Stimulated activated CD4-positive, alpha-beta T cell treated with anti-CD3 and anti-CD28 coated beads, TNF-alpha, amount 100 ng/mL, for 4 hours (primary cell): ENCODE measurements around the gene MAMSTR.

ENCODE experiments used
- DNase-seq, 3 experiments: peaks; one replicate each; pipeline ENCODE4 v3.0.0-alpha.2; 2020; ENCODE audit warnings: low read depth in 3 of 3

The MAMSTR gene

DNA sequence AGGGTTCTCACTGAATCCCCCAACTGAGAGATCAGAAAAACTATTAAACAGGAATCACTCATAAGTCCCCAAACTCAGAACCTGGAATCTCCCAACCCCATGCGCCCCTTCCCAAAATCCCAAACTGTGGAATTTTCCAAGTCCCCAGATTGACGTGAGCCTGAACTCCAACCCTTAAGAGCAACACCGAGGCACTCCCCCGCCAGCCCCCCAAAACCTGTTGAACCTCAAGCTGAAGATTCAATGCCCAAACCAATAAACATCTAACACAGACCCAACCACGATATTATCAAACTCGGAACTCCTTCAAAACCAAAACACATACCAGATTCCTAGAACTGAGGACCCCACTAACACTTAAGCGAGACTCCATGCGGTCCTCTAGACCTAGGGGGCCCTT lies 26.6 kb upstream of the MAMSTR start:
- DNase-seq: no peak

DNA sequence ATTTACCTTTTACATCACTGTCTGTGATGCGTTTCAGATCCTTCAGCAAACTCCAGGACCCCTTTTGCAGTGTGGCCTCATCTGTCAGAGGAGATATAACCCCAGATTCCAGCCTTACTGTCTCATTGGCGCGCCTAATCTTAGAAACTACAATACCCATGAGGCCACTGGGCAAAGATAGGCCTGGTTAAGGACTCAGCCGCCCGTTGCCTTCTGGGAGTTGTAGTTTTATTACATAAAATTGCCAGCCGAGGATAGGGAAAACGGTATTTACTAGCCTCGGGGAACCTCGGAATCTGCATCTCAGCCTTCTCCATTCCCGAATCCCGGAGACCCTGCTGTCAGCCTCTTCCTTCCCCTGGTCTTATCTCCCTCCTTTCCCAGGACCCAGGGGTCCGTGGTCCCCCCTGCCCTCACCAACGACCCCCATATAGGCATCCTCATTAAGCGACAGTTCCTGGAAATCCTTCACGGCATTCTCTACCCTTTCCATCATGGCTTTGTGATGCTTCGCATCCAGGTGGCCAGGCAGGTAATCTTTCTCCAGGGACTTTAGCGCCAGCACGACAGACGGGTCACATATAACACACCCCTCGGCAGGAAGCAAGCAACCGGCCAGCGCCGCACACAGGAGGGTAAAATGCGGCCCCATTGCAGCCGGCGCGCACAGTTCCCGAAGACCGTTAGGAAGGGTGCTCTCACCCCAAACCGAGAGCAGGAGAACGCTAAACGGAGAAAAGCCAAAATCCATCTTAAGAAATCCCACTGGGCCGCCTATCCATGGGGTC lies 25.9 kb upstream of the MAMSTR start:
- DNase-seq: no peak

DNA sequence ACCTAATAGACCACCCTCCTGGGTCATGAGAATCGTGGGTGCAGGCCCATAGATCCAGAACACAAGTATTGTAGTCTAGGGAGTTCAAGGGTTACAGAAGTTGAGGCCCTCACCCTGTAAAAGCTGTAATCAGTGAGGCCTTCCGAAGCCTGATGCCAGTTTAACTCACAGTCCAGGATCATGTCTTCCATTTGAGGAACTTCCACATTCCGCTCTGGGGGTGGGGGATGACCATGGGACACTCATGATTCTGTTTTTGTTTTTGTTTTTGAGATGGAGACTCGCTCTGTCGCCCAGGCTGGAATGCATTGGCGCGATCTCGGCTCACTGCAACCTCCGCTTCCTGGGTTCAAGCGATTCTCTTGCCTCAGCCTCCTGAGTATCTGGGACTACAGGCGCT lies 22.6 kb upstream of the MAMSTR start:
- no peak for DNase-seq

DNA sequence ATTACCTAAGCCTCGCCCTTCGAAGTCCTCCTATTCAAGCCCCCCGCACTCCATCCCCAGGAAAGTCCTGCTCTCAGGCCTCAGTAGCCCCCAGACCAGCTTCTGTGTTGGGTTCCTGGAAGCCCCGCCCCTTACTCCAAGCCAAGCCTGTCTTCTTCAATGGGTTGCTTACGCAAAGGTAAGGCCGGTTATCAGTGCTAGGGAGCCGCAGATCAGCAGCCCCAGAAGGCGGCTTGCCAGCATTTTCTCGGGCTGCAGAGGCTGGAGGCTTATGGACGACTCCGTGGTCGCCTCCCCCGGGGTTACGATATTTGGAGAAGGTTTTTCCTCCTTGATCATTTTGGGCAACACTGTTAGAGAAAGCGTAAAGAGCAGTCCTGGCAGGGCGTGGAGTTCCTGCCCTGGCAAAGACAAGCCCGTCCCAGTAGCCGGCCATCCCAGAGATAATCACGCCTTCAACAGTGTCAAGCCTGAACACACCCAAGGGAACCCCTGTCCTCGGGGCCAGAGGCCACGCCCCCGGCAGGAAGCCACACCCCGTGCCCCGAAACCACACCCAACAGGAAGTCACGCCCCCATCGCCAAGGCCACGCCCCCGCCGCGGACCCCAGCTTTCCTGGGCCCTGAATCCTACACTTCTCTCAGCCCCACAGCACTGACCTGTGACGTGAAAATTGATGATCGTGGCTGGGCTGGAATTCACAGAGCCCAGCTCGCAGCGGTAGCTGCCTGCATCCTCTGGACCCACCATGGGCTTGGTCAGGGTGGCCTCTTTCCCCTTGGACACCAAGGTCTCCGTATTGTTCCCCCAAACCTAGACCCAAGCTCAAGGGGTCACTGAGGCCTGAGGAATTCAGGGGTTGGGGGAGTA lies 21.8 kb upstream of the MAMSTR start:
- DNase-seq: no peak

DNA sequence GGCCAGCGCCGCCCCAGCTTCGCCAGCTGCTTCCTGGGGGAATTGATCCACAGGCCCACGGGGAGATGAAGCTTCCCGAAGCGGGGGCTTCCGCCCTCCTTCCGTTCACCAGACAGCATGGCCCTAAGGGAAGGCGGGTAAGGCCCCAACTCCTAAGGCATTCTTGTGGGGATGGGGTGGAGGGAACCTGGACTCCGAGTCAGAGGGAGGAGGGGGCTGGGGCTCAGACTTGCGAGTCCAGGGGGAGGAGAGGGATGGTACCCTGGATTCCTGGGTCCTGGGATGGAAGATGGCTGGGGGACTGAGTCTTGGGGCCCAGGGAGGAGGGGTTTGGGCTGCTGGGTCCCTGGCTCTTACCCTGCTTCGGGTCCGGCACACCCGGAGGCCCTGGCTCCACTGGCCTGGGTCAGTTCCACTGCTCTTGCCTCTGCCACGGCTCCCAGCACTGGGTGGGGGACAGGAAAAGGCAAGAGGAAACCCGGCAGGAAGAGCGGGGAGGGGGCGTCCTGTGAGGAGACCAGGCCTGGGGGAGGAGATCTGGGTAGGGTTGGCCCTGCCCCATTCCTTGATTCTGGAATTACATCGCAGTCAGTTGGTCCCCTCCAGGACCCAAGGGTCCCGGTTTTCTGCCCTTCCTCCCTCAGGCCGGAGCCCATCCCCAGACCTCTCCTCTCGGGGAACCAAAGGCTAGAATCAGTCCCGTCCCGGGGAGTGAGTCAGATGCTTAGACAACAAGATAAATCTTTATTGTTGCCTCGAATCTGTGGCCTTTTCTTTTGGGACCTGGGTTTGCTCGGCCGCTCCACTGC lies 20.8 kb upstream of the MAMSTR start, which contains the start of gene RASIP1:
Gene RASIP1, minus strand, starts transcription at position 447 of the 809 bp plus-strand sequence. Its CDS starts 328 bp downstream, at position 119.
- no peak for DNase-seq

DNA sequence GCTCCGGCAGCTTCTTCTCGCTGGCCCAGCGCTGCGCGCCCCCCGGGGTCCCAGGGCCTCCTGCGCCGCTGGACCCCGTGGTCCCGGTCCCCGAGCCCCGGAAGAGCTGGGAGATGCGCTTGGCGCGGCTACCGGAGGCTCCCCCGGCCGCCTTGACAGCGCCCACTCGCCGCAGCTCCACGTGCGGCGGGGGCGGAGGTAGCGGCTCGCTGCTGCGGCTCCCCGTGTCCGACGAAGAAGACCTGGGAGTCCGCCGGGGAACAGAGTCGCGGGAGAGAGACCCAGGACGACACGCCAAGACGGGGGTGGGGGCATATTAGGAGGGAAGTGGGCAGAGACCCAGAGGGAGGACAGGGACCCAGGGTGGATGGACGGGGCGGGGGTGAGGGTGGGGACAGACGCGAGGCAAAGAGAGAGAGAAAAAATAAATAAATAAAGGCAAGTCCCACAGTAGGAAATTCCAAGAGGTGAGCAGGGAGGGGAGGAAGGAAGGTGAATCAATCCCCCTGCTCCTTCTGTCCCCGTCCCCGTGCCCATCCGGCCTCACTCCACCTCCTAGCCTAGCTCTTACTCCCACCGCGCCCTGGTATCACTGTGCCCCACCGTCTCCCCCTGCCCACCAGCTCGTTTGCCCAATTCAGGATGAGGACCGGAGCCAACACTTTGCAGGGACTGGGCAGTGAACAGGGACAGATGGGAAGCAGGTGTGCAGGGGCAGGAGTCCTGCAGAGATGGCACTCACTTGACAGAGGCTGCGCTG lies 20.1 kb upstream of the MAMSTR start:
- no peak for DNase-seq

DNA sequence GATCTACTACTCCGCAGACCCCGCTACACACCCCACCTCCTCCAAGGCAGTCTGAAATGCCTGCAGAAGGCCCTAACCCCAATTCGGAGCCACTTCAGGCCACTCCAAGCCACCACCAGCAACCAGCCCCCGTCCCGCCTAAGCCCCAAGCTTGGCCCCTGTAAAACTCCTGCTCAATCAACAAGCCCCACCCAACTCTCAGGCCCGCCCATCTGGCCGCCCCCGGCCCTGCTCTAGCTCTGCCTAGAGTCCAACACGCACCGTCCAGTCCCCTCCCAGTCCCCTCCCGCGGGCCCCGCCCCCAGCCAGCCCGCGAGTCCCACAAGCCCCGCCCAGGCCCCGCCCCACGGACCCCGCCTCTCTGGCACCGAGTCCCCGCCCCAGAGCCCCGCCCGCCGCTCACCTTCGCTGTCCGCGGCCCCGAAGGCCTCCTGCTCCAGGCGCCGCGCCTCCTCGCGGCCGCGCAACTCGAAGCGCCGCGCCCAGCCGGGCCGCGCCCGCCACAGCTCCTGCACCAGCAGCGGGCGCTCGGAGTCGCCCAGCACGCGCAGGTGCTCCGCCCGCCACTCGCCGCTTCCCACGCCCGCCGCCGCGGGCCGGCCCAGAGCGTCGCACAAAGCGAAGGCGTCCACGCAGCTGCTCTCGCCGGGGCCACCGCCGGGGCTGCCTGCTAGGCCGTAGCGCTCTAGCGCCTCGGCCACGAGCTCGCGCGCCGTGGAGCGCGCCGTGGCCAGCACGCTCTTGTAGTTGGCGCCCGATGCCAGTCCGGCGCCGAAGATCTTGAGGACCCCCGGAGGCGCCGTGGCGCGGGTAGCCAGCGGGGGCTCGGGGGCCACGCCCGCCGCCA lies 19.3 kb upstream of the MAMSTR start:
- peak; percentile 85 to 93 (median 91) for DNase-seq

DNA sequence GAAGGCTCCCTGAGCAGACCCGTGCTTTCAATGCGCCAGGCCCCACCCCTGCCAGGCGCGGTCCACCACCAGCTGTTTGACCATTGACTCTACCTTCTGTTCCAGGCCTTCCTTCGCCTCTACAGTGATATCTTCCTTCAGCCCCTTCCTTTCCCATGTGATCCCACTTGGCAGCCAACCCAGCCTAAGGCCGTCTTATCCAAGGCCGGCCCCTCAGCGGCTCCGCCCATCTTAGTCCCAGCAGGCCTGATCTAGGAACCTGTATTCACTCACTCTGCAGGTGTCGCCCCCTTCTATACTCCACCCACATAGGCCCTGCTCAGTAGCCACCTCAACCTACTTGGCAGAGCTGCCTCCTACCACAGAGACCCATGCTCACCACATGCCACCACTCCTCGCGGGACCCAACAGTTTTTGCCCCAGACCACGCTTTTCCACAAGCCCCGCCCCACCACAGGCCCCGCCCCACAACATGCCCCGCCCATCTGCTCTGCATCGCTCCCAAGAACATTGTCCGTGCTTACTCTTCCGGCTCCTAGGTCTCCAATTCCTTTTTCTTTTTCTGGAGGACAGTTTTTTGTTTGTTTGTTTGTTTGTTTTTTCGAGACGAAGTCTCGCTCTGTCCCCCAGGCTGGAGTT lies 18.0 kb upstream of the MAMSTR start:
- DNase-seq: no peak

DNA sequence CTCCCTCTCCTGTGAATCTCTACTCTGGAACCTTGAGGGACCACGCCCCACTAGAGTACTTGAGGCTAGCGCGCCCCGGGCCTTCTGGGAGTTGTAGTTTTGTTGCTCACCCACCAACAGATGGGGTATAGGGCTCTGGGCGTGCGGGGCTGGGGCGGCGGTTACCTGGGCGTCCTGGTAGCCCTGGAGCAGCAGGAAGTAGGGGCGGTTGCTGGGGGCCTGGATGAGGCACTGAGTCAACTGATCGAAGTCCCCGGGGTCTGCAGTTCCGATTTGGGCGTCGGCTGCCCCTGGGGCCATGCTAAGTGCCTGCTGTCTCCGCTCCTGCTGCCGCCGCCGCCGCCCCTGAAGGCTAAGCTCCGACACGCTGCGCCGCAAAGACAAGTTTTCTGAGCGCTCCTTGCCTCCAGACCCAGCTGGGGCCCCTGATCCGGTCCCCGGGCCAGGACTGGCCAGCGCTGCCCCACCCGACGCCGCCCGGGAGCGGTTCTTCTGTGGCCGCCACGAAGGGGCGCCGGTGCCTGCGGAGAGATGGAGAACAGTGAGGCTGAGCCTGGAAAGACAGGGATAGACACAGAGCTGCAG lies 15.6 kb upstream of the MAMSTR start:
- no peak for DNase-seq

DNA sequence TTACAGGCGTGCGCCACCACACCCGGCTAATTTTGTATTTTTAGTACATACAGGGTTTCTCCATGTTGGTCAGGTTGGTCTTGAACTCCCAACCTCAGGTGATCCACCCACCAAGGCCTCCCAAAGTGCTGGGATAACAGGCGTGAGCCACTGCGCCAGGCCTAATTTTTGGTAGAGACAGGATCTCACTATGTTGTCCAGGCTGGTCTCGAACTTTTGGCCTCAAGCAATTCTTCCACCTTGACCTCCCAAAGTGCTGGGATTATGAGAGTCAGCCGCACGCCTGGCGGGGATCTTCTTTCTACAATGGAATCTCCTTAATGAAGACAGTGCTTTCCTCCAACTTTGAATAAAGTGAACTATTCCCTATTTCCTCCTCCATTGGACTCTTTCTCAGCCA lies 15.1 kb upstream of the MAMSTR start:
- DNase-seq: no peak

DNA sequence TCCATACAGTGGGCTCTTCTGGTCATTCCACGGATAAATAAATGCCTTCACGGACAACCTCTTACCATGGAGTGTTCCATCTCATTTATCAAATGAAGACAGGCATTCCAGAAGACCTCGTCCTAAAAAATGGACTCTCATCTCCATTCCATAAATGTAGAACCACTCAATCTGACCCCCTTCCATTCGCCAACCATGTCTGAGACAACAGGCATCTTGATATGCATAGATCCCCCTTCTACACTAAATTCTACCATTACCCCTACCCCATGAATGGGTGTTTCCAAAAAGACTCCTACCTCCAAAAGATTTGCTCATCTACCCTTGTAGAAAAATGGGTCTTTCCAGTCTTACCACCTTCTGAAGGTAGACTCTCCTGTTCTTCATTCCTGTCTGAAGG lies 11.9 kb upstream of the MAMSTR start:
- DNase-seq: no peak

DNA sequence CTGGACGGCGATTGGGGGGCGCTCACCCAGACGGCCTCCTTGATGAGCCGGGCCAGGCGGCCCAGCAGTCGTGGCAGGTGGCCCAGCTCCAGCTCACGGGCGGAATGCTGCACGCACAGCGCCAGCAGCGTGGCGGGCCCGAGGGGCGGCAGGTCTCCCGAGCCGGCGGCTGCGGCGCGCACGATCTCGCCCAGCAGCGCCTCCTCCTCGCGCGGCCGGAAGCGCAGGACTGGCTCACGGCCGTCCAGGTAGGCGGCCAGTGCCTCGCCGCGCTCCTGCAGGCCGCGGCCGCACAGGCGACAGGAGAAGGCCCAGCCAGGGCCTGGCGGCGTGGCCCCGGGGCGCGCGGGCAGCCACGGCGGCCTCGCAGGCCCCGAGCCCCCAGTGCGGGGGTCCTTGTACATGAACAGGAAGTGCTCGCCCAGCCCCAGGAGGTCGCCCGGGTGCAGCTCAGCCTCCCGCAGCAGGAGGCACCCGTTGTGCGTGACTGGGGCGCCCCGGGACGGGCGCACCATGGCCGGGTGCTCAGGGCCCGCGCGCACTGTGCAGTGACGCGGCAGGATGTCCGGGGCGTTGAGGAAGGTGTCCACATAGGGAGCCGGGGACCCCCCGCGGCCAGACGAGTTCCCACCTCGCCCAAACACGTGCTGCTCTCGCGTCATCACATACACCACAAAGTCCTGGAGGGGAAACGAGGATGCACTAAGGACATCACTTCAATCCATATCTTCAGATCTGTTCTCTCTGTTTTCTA lies 9.6 kb upstream of the MAMSTR start:
- DNase-seq: no peak

DNA sequence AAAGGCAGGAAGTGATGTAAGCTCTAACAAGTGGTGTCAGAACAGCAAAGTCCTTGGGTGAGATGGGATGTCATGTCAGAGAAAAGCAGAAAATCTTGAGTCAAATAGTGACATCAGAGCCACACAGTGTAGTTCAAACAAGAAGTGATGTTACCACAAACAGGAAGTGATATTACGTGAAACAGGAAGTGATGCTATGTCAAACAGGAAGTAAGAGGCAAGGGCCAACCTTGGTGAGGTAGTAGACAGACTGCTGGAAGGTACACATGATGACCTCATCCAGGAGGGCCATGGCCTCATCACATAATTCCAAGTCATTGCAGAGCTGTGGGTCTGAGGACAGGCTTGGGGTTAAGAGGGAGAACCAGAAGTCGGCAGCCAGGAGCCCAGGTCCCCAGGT lies 7.0 kb upstream of the MAMSTR start:
- no peak for DNase-seq

DNA sequence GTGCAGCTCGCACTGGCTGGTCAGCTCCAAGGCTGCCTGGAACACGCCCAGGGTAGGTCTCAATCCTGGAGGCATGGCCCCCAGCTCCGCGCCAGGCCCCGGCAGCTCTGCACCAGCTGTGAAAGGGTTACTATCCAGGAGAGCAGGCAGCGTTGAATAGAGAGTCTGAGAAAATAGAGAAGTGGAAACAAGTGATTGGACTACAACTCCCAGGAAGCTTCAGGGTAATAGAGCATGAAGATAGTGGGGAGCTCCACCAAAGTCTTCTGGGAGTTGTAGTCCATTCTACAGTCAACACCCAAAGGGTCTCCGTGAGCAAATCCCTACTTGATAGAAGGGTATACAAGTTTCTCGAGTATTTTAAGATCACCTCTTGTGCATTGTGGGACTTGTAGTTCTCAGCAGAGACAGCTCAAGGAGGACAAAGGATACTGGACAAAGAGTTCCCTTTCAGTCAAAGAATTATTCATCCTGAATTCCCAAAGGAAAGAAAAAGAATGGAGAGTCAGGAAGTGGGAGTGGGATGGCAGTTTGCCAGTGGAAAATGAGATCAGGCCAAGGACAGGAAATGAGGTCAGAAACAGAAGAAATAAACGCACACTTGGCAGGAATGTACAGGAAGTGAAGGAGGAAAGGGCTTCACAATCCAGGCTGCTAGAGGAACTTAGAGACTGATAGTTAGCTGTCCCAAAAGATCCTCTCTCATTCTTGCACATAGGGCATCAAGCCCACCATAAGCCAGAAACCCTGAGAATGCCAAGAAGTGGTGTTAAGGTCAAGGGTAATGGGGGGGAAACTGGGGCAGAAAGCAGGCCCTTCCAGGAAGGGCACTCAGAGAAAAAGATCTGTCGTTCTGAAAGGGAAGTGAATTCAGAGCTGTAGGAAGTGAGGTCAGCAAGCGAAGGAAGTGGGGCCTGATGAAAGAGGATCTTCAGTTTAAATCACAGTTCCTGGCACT lies 5.5 kb upstream of the MAMSTR start:
- no peak for DNase-seq

DNA sequence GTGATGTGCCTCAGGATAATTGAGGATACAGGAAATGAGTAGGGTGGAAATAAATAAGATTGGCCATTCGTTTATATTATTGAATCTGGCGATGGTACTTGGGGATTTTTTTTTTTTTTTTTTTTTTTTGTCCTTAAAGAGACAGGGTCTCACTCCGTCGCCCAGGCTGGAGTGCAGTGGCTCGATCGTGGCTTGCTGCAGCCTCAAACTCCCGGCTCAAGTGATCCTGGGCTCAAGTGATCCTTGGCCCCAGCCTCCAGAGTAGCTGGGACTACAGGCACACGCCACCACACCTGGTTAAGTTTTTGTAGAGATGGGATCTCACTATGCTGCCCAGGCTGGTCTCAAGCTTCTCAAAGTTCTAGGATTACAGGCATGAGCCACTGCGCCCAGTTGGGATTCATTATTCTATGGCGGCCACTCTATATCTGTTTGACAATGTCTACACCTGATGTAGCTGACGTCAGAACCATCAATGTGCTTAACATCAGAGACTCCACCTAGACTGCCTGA lies 2.7 kb upstream of the MAMSTR start:
- DNase-seq: no peak

DNA sequence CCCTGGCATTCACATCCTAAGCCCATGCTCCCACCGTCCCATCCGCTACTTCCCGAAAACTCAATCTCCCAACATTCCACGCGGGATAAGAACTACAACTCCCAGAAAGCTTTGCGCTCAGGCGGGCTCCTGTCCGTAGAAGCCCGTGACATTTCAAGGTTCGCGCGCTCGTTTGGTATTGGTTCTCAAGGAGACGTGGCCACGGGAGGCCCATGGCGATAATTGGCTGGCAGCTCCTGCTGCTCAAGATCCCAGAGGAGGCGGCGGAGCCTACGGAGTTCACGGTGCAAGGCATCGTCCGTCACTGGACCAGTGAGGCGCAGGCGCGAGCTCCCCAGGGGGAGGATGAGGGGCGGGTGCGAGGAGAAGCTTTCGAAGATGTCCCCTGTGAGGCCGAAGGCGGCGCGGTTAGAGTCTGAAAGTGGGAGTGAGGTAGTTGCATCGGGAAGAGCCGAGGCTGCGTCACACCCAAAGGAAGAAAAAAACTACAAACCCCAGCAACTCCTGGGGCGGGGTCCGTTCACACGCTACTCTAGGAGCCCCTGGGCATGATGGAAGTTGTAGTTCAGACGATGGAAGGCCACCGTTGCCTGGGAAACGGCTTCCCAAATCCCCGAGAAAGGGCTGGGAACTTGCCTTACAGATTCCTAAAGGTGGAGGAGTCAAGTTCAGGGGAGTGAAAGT lies 1.2 kb upstream of the MAMSTR start:
- peak; percentile 74 to 80 (median 76) for DNase-seq

DNA sequence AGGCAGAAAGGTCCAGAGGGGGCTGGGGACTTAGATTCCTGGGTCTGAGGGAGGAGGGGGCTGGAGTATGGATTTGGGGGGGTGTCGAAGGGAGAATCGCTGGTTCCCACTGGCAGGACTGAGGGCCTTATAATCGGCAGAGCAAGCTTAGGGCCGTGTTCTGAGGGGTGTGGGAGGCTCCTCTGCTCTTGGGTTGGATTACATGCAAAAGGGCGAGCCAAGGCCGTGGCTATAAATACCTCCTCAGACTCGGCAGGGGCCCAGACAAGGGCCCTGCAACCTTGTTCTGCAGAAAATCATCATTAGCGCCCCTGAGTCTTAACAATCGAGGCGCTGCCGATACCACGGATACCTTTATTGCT lies 707 bp upstream of the MAMSTR start:
- no peak for DNase-seq
